Lung (tissue), 12 donors: ENCODE data around the gene WNT5B. TPM values are rescaled to one million over a fixed set of nuclear protein-coding genes. Genes with fewer than 3 reads are reported as not detected.

Source experiments
- ATAC-seq: fragments of 200-7000 bp; cut with Tn5 transposase; one replicate; pipeline ENCODE4 v1.9.1; 2020; ENCODE audit warnings: moderate number of reproducible peaks; ENCODE audit not compliant: insufficient read depth, low FRiP score
- DNase-seq, 3 donors: peaks; one replicate each; pipeline ENCODE4 v3.0.0-alpha.2; 2013 to 2017
- H3K27ac ChIP-seq, 2 donors: one replicate each; pipeline ENCODE4 v1.5.1; 2013; ENCODE audit warnings: mild to moderate bottlenecking in 2 of 2, moderate library complexity in 2 of 2, control low read depth in 1 of 2, inconsistent platforms in 1 of 2, low read depth in 1 of 2, low read length in 1 of 2
- H3K27me3 ChIP-seq, 3 donors: one replicate each; pipeline ENCODE4 v1.5.1; 2013; ENCODE audit warnings: low read length in 2 of 3; ENCODE audit not compliant: control insufficient read depth in 3 of 3, insufficient read depth in 3 of 3
- H3K36me3 ChIP-seq, 4 donors: one replicate each; pipeline ENCODE4 v1.5.1; 2013; ENCODE audit warnings: low read length in 4 of 4, mild to moderate bottlenecking in 1 of 4, moderate library complexity in 1 of 4; ENCODE audit not compliant: control insufficient read depth in 4 of 4, insufficient read depth in 4 of 4
- H3K4me1 ChIP-seq, 5 donors: one replicate each; pipeline ENCODE4 v1.5.1; 2013; ENCODE audit warnings: low read length in 5 of 5, mild to moderate bottlenecking in 2 of 5, moderate library complexity in 1 of 5; ENCODE audit not compliant: control insufficient read depth in 5 of 5, insufficient read depth in 5 of 5
- H3K4me3 ChIP-seq: one replicate; pipeline ENCODE4 v1.5.1; 2013; ENCODE audit warnings: mild to moderate bottlenecking, control low read depth, moderate library complexity
- H3K9ac ChIP-seq, 2 donors: one replicate each; pipeline ENCODE4 v1.5.1; 2013; ENCODE audit warnings: low read length in 2 of 2, control low read depth in 1 of 2; ENCODE audit not compliant: insufficient read depth in 1 of 2
- H3K9me3 ChIP-seq, 4 donors: one replicate each; pipeline ENCODE4 v1.5.1; 2013; ENCODE audit warnings: low read length in 3 of 4, mild to moderate bottlenecking in 1 of 4, moderate library complexity in 1 of 4; ENCODE audit not compliant: control insufficient read depth in 4 of 4, insufficient read depth in 3 of 4
- CTCF ChIP-seq: IDR thresholded peaks from 2 replicates; pipeline ENCODE4 v1.5.1; 2012; ENCODE audit warnings: mild to moderate bottlenecking; ENCODE audit errors: control extremely low read depth, extremely low read depth
- WGBS, 2 donors: extraction: QIAGEN DNeasy Blood & Tissue Kit; methylation state at CpG; one replicate each; pipeline ENCODE4 v1.1.7; 2013; 5-methylcytosine and 5-hydroxymethylcytosine counted together
- polyA plus RNA-seq, 2 donors: library from polyadenylated mRNA; stranded (reverse); fragments of 200-250 nt; gene quantifications; one replicate each; pipeline ENCODE4 v1.2.1, GENCODE V29; 2013
- total RNA-seq, 2 donors: library from RNA; depleted of rRNA in 1 of 2; stranded (reverse); fragments of >200 nt in 1 of 2; gene quantifications; one replicate each; pipeline ENCODE4 v1.2.1, GENCODE V29; 2014 to 2021
- donor health status: control.
- donor health status: control.
- donor health status: Bipolar disorder and iron deficiency.
- donor health status: healthy.
- donor health status: DM: yes; HTN: yes; CAD: no.

The WNT5B gene
- total and polyA plus RNA-seq, 4 donors, result 2.8 to 12.6 (median 5.7) TPM

- ATAC-seq, result no peak
- Histone ChIP-seq H3K4me3 (no peak overlapping the region), H3K9me3 (peaks cover 0 to 2% (median 0%) of the 10 kb centered on the region in 4 donors), H3K4me1 (peaks cover 0 to 8% (median 4%) of the 10 kb centered on the region in 5 donors), H3K9ac (no peak overlapping the region), H3K27me3 (peaks cover 0 to 4% (median 0%) of the 10 kb centered on the region in 3 donors), H3K27ac (no peak overlapping the region), H3K36me3 (peaks cover 0 to 3% (median 0%) of the 10 kb centered on the region in 4 donors)
- DNase-seq, result no peak
- no peak for TF ChIP-seq CTCF
- 76 to 81% methylated on average over 31 to 40 of the region's 40 CpGs for WGBS, 2 donors
Observed at GRCh38 chr12:1639538-1639937, 10.5 kb downstream of the WNT5B start.

GRCh38 chr12:1640328-1641234 lies 11.6 kb downstream of the WNT5B start:
- ATAC-seq (no peak), DNase-seq (no peak)
- TF ChIP-seq CTCF, result no peak
- peaks cover 0 to 1% (median 0%) of the 10 kb centered on the region in 4 donors for H3K36me3 ChIP-seq
- no peak overlapping the region for H3K27ac ChIP-seq
- no peak overlapping the region for H3K4me3 ChIP-seq
- WGBS, 2 donors, result 76 to 87% methylated on average over 18 of the region's 18 CpGs
- peaks cover 0 to 17% (median 7%) of the 10 kb centered on the region in 5 donors for H3K4me1 ChIP-seq
- peaks cover 0 to 2% (median 0%) of the 10 kb centered on the region in 4 donors for H3K9me3 ChIP-seq
- H3K27me3 ChIP-seq, result peaks cover 0 to 4% (median 0%) of the 10 kb centered on the region in 3 donors
- H3K9ac ChIP-seq, result no peak overlapping the region

- Histone ChIP-seq H3K9ac (no peak overlapping the region), H3K27me3 (no peaks in the 10 kb centered on the region), H3K4me1 (peaks cover 0 to 17% (median 7%) of the 10 kb centered on the region in 5 donors), H3K36me3 (peaks cover 0 to 4% (median 2%) of the 10 kb centered on the region in 4 donors), H3K27ac (no peak overlapping the region), H3K4me3 (no peak overlapping the region), H3K9me3 (peaks cover 0 to 2% (median 0%) of the 10 kb centered on the region in 4 donors)
- no peak for TF ChIP-seq CTCF
- ATAC-seq (no peak), DNase-seq (no peak)
- WGBS, 2 donors, result 81 to 83% methylated on average over 7 of the region's 7 CpGs
Observed at GRCh38 chr12:1642513-1642912, 13.5 kb downstream of the WNT5B start.
